22Rv1 (cell line): ENCODE measurements around the gene PRDX6.
"Not testable (repeated sequence)": the region's sequence is repeated elsewhere in the genome, so short reads cannot be mapped to it uniquely, and the experiment has no call there.

ENCODE experiments used
- ZFX ChIP-seq: fragments of 450-650 bp; IDR thresholded peaks from 2 replicates; pipeline ENCODE4 v1.6.1; 2017; ENCODE audit warnings: antibody characterized with exemption, borderline replicate concordance
- TF ChIP-seq, protein P1 (sequence below): fragments of 450-650 bp; IDR thresholded peaks from 2 replicates; pipeline ENCODE4 v1.5.1; 2017; ENCODE audit warnings: mild to moderate bottlenecking

GRCh38 chr1:173474780-173475421 lies 2.2 kb upstream of the PRDX6 start:
- TF ChIP-seq, protein P1, sequence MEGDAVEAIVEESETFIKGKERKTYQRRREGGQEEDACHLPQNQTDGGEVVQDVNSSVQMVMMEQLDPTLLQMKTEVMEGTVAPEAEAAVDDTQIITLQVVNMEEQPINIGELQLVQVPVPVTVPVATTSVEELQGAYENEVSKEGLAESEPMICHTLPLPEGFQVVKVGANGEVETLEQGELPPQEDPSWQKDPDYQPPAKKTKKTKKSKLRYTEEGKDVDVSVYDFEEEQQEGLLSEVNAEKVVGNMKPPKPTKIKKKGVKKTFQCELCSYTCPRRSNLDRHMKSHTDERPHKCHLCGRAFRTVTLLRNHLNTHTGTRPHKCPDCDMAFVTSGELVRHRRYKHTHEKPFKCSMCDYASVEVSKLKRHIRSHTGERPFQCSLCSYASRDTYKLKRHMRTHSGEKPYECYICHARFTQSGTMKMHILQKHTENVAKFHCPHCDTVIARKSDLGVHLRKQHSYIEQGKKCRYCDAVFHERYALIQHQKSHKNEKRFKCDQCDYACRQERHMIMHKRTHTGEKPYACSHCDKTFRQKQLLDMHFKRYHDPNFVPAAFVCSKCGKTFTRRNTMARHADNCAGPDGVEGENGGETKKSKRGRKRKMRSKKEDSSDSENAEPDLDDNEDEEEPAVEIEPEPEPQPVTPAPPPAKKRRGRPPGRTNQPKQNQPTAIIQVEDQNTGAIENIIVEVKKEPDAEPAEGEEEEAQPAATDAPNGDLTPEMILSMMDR: not testable (repeated sequence)
- not testable (repeated sequence) for TF ChIP-seq ZFX
